Measurements from ENCODE around the gene CPAMD8.

CPAMD8 gene

DNA sequence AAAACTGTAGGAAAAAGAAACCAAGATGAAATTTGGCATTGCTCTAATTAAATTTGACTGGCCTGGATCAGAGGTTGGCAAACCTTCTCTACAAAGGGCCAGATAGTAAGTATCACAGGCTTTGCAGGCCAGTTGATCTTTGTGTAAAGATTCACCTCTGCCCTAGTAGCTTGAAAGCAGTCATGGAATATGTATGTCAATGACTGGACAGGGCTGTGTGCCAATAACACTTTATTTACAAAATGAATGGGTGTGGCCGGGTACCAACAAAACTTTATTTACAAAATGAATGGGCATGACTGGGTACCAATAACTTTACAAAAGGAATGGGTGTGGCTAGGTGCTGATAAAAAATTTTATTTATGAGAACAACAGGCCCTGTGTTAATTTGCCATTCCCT, 177.4 kb downstream of the CPAMD8 start:
- H3K27me3 ChIP-seq (replicated peaks; ENCODE audit: control insufficient read depth, insufficient read depth, low read length), result no peaks in the 10 kb centered on the region

DNA sequence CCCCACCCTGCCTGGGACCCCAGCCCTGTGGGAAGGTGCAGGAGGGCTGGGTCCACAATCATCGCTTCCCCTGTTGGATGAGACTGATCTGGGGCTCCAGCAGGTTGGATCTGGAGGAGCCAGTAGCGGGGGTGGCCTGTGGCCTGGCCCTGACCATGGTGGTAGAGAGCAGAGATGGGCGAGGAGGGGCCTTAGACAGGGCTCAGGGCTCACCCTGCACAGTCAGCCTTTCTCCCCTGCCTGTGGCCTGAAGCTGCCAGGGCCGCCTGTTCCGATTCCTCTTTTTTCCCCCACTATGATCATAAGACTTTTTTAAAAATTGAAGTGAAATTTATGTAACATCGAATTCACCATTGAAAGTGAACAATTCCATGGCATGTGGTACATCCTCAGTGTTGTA, 179.2 kb downstream of the CPAMD8 start:
- DNase-seq (ENCODE audit: extremely low read depth, insufficient read length), result no peak
- no peaks in the 10 kb centered on the region for H3K27me3 ChIP-seq (replicated peaks; ENCODE audit: control insufficient read depth, insufficient read depth, low read length)
- TF ChIP-seq, protein P1, sequence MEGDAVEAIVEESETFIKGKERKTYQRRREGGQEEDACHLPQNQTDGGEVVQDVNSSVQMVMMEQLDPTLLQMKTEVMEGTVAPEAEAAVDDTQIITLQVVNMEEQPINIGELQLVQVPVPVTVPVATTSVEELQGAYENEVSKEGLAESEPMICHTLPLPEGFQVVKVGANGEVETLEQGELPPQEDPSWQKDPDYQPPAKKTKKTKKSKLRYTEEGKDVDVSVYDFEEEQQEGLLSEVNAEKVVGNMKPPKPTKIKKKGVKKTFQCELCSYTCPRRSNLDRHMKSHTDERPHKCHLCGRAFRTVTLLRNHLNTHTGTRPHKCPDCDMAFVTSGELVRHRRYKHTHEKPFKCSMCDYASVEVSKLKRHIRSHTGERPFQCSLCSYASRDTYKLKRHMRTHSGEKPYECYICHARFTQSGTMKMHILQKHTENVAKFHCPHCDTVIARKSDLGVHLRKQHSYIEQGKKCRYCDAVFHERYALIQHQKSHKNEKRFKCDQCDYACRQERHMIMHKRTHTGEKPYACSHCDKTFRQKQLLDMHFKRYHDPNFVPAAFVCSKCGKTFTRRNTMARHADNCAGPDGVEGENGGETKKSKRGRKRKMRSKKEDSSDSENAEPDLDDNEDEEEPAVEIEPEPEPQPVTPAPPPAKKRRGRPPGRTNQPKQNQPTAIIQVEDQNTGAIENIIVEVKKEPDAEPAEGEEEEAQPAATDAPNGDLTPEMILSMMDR (IDR thresholded peaks at IDR 0.05; ENCODE audit: insufficient read depth, low read length, poor library complexity, severe bottlenecking), result no peak
- peaks cover 37% of the 10 kb centered on the region for H3K36me3 ChIP-seq (ENCODE audit: control insufficient read depth, insufficient read depth, low read length)
- no peak overlapping the region for H3K4me3 ChIP-seq (replicated peaks; ENCODE audit: low read depth, low read length)

More for the DNA sequence above, 177.4 kb downstream of the CPAMD8 start:
- TF ChIP-seq, protein P1 (IDR thresholded peaks at IDR 0.05; ENCODE audit: insufficient read depth, low read length, poor library complexity, severe bottlenecking), result no peak
- DNase-seq (ENCODE audit: extremely low read depth, insufficient read length), result no peak
- Histone ChIP-seq H3K4me3 (replicated peaks; ENCODE audit: low read depth, low read length) (no peak overlapping the region), H3K36me3 (ENCODE audit: control insufficient read depth, insufficient read depth, low read length) (peaks cover 41% of the 10 kb centered on the region)

DNA sequence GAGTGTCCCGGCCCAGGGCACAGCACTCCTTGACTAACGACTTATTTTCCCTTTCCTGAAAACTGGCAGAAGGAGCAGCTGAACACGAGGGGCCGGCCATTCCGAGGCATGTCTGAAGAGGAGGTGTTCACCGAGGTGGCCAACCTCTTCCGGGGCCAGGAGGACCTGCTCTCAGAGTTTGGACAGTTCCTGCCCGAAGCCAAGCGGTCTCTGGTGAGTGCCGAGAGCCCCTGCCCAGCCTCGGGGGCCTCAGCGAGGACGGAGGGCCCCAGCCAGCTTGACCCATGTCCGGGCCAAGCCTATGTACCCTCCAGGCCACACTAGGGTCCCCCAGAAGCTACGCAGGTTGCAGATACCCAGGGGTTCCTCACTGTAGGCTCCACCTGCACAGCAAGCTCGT, 179.7 kb downstream of the CPAMD8 start:
- no peak for DNase-seq (ENCODE audit: extremely low read depth, insufficient read length)
- Histone ChIP-seq H3K27me3 (replicated peaks; ENCODE audit: control insufficient read depth, insufficient read depth, low read length) (no peaks in the 10 kb centered on the region), H3K36me3 (ENCODE audit: control insufficient read depth, insufficient read depth, low read length) (peaks cover 38% of the 10 kb centered on the region), H3K4me3 (replicated peaks; ENCODE audit: low read depth, low read length) (no peak overlapping the region)
- TF ChIP-seq, protein P1 (IDR thresholded peaks at IDR 0.05; ENCODE audit: insufficient read depth, low read length, poor library complexity, severe bottlenecking), result no peak

Measured in GM06990 (cell line).